ENCODE measurements around the gene ID1. TPM values are rescaled to one million over a fixed set of nuclear protein-coding genes. Genes with fewer than 3 reads are reported as not detected.

ID1 gene
- polyA plus RNA-seq, 2 of the 4 experiments (the other 2 are of a cell fraction) = 237 to 432 TPM

DNA sequence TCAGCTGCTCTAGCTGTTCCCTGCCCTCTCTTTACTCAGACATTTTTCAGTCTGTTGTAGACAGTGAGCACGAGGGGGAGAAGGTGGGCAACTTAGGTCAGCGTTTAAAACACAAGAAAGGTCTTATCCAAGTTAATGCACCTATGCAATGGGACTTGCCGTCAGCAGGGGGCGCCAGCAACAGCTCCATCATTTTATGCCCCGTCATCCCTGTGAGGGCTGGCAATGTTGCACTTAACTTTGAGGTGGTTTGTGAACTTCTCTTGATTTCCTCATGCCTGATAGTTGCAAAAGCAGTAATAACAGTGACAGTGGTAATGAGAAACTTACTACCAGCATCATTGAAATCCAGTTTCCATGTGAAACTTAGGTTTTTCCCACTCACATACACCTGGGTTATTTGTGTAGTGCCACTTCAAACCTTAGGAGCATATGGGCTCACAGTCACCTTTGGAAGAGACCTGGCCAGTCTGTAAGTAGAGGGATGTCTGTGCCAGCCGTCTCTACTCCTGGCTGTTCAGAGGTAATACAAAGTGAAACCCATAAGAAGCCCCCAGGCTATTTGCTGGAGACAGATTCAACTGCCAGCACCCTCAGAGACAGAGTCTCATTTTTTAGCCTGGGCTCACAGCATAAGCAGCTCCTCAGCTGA, 44.9 kb upstream of the ID1 start (continued):
- no peak for TF ChIP-seq FOSB (CRISPR knock-in tag; IDR thresholded peaks at IDR 0.05)
- TF ChIP-seq EHMT2 (IDR thresholded peaks at IDR 0.05; ENCODE audit: low read depth) = no peak
- TF ChIP-seq, protein P1, sequence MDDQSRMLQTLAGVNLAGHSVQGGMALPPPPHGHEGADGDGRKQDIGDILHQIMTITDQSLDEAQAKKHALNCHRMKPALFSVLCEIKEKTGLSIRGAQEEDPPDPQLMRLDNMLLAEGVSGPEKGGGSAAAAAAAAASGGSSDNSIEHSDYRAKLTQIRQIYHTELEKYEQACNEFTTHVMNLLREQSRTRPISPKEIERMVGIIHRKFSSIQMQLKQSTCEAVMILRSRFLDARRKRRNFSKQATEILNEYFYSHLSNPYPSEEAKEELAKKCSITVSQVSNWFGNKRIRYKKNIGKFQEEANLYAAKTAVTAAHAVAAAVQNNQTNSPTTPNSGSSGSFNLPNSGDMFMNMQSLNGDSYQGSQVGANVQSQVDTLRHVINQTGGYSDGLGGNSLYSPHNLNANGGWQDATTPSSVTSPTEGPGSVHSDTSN (IDR thresholded peaks at IDR 0.05) = no peak
- no peak for TF ChIP-seq POLR2A (IDR thresholded peaks at IDR 0.05; ENCODE audit: low read length)
- TF ChIP-seq, protein P2, sequence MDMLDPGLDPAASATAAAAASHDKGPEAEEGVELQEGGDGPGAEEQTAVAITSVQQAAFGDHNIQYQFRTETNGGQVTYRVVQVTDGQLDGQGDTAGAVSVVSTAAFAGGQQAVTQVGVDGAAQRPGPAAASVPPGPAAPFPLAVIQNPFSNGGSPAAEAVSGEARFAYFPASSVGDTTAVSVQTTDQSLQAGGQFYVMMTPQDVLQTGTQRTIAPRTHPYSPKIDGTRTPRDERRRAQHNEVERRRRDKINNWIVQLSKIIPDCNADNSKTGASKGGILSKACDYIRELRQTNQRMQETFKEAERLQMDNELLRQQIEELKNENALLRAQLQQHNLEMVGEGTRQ (IDR thresholded peaks at IDR 0.05) = no peak
- TF ChIP-seq HOXA7 (CRISPR knock-in tag; IDR thresholded peaks at IDR 0.05) = no peak; the same call in 1 of the 2 replicates
- no peak for TF ChIP-seq NPAS2 (CRISPR knock-in tag; IDR thresholded peaks at IDR 0.05; ENCODE audit: borderline replicate concordance)
- TF ChIP-seq, protein P3, sequence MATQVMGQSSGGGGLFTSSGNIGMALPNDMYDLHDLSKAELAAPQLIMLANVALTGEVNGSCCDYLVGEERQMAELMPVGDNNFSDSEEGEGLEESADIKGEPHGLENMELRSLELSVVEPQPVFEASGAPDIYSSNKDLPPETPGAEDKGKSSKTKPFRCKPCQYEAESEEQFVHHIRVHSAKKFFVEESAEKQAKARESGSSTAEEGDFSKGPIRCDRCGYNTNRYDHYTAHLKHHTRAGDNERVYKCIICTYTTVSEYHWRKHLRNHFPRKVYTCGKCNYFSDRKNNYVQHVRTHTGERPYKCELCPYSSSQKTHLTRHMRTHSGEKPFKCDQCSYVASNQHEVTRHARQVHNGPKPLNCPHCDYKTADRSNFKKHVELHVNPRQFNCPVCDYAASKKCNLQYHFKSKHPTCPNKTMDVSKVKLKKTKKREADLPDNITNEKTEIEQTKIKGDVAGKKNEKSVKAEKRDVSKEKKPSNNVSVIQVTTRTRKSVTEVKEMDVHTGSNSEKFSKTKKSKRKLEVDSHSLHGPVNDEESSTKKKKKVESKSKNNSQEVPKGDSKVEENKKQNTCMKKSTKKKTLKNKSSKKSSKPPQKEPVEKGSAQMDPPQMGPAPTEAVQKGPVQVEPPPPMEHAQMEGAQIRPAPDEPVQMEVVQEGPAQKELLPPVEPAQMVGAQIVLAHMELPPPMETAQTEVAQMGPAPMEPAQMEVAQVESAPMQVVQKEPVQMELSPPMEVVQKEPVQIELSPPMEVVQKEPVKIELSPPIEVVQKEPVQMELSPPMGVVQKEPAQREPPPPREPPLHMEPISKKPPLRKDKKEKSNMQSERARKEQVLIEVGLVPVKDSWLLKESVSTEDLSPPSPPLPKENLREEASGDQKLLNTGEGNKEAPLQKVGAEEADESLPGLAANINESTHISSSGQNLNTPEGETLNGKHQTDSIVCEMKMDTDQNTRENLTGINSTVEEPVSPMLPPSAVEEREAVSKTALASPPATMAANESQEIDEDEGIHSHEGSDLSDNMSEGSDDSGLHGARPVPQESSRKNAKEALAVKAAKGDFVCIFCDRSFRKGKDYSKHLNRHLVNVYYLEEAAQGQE (IDR thresholded peaks at IDR 0.05) = no peak
- no peak for TF ChIP-seq CBX2 (IDR thresholded peaks at IDR 0.05; ENCODE audit: borderline replicate concordance, low read depth)
- peak; percentile 65 to 66 for TF ChIP-seq RAD21 (conservative IDR thresholded peaks at IDR 0.05 in 1 of 2, IDR thresholded peaks at IDR 0.05 in 1 of 2)
- TF ChIP-seq GATA3 (IDR thresholded peaks at IDR 0.05; ENCODE audit: borderline replicate concordance) = no peak
- TF ChIP-seq RCOR1 (IDR thresholded peaks at IDR 0.05; ENCODE audit: low read depth, low read length) = no peak
- TF ChIP-seq, protein P4, sequence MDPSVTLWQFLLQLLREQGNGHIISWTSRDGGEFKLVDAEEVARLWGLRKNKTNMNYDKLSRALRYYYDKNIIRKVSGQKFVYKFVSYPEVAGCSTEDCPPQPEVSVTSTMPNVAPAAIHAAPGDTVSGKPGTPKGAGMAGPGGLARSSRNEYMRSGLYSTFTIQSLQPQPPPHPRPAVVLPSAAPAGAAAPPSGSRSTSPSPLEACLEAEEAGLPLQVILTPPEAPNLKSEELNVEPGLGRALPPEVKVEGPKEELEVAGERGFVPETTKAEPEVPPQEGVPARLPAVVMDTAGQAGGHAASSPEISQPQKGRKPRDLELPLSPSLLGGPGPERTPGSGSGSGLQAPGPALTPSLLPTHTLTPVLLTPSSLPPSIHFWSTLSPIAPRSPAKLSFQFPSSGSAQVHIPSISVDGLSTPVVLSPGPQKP (IDR thresholded peaks at IDR 0.05; ENCODE audit: low read depth, low read length) = no peak
- TF ChIP-seq ZC3H11A (IDR thresholded peaks at IDR 0.05) = no peak
- TF ChIP-seq TFCP2L1 (CRISPR knock-in tag; IDR thresholded peaks at IDR 0.05) = no peak; the same call in 1 of the 2 replicates
- TF ChIP-seq KDM1A (IDR thresholded peaks at IDR 0.05; ENCODE audit: low read depth) = no peak
- TF ChIP-seq BHLHE40 (IDR thresholded peaks at IDR 0.05; ENCODE audit: low read depth, low read length) = no peak
- TF ChIP-seq ZSCAN20 (CRISPR knock-in tag; IDR thresholded peaks at IDR 0.05) = peak; percentile 88; the same call in 1 of the 2 replicates
- no peak for TF ChIP-seq POLR2AphosphoS2 (conservative IDR thresholded peaks at IDR 0.05; ENCODE audit: low read length)
- no peak for TF ChIP-seq MAZ (IDR thresholded peaks at IDR 0.05; ENCODE audit: borderline replicate concordance, low read depth, low read length)
- no peak for TF ChIP-seq RNF2 (IDR thresholded peaks at IDR 0.05; ENCODE audit: borderline replicate concordance, low read depth)
- TF ChIP-seq CEBPB (IDR thresholded peaks at IDR 0.05) = peak; percentile 46 to 58; a peak in 3 of 4 replicates
- TF ChIP-seq RARB (CRISPR knock-in tag; IDR thresholded peaks at IDR 0.05) = peak; percentile 71; the same call in 1 of the 2 replicates
- TF ChIP-seq, protein P5, sequence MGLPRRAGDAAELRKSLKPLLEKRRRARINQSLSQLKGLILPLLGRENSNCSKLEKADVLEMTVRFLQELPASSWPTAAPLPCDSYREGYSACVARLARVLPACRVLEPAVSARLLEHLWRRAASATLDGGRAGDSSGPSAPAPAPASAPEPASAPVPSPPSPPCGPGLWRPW (IDR thresholded peaks at IDR 0.05) = no peak
- peak; percentile 9; the same call in 1 of the 2 replicates for TF ChIP-seq FOXS1 (CRISPR knock-in tag; IDR thresholded peaks at IDR 0.05)
- TF ChIP-seq CHD4 (IDR thresholded peaks at IDR 0.05; ENCODE audit: borderline replicate concordance) = no peak
- no peak for TF ChIP-seq NR3C1 (IDR thresholded peaks at IDR 0.05)
- TF ChIP-seq HOXB5 (CRISPR knock-in tag; IDR thresholded peaks at IDR 0.05) = peak; percentile 84
- no peak for TF ChIP-seq FOSL2 (IDR thresholded peaks at IDR 0.05)
- TF ChIP-seq FOSL2 (CRISPR knock-in tag; IDR thresholded peaks at IDR 0.05) = peak; percentile 73

Data from A549 (cell line).